ENCODE results near the gene VWA8.

The VWA8 gene

DNA sequence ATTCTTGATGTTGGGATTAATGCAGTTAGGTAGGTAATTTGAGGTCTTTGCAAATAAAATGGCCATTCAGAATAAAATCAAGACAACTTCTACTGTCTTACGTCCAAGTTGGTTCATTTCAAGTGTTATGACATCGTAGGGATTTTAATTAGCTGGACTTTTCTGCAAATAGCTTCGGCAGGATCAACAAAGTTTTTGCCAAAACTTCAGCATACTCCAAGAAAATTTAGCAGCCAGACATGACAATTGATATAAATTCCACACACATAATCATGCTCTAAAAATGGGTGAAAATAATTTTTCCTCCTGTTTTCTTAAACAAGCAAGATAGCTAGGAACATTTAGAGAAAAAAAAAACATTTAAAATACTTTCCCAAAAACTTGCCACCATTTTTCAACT lies 344.8 kb downstream of the VWA8 start:
- no peak overlapping the region for H3K4me3 ChIP-seq
- peaks cover 0 to 5% (median 1%) of the 10 kb centered on the region in 3 donors for H3K36me3 ChIP-seq
- no peak for DNase-seq
- intact Hi-C loops (cut with DNase I; ENCODE audit: low total_unique reads) = no loop called here
- no peak overlapping the region for H3K27ac ChIP-seq
- H3K9me3 ChIP-seq = no peaks in the 10 kb centered on the region
- H3K4me1 ChIP-seq = peaks cover 0 to 28% (median 6%) of the 10 kb centered on the region in 4 donors
- H3K27me3 ChIP-seq = no peaks in the 10 kb centered on the region
- TF ChIP-seq, protein P1, sequence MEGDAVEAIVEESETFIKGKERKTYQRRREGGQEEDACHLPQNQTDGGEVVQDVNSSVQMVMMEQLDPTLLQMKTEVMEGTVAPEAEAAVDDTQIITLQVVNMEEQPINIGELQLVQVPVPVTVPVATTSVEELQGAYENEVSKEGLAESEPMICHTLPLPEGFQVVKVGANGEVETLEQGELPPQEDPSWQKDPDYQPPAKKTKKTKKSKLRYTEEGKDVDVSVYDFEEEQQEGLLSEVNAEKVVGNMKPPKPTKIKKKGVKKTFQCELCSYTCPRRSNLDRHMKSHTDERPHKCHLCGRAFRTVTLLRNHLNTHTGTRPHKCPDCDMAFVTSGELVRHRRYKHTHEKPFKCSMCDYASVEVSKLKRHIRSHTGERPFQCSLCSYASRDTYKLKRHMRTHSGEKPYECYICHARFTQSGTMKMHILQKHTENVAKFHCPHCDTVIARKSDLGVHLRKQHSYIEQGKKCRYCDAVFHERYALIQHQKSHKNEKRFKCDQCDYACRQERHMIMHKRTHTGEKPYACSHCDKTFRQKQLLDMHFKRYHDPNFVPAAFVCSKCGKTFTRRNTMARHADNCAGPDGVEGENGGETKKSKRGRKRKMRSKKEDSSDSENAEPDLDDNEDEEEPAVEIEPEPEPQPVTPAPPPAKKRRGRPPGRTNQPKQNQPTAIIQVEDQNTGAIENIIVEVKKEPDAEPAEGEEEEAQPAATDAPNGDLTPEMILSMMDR (IDR thresholded peaks at IDR 0.05) = no peak

DNA sequence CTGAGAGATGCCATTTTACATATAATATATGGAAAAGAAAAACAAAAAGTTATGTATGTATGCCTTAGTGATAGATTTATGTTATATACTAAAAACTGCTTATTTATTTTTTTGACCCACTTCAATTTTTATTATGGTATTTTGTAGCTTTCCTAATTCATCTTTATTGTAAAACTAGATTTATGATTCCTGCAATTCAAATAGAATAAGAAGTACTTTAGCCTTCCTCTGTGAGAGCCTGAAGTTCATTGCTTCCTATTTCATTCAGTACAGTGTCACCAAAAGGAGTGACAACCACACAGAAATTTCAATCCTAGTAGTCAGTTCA lies 345.4 kb downstream of the VWA8 start:
- H3K27ac ChIP-seq = no peak overlapping the region

DNA sequence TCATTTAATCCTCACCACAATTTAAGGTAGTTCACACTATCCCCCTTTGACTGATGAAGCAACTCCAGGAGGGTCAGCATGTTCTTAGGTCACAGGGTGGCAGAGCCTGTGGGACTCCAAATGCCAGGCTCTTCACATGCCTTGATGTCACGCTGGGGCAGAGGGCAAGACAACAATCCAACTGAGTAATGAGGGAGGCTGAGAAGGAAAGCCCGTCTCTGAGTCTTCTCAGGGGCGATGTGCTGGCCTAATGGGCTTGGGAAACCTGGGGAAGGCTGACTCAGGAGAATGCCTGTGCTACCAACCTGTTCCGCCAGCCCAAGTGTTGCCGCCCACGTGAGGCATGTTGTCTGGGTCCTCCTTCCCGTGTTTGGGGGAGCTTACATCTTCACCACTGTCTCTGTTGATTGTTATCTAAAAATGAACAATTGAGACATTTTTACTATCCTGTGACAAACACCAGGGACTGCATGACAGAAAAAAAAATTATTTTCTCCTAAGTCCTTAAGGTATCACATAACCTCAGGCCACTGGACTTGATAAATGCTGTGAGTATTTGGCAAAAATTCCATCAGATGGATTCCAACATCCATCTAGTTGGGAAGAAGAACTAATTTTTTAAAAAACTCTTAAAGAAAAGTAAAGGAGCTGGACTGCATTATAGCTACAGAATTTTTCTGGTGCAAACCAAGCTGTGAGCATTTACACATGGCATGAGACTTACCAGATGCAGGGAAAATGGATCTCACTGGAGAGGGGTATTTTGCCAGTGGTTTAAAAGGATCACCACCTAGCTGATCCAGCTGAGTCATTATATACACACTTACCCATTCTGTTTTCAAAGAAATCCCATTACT lies 346.0 kb downstream of the VWA8 start:
- H3K4me1 ChIP-seq = peaks cover 0 to 27% (median 6%) of the 10 kb centered on the region in 4 donors
- no peaks in the 10 kb centered on the region for H3K27me3 ChIP-seq
- TF ChIP-seq, protein P1 (IDR thresholded peaks at IDR 0.05) = no peak
- H3K27ac ChIP-seq = no peak overlapping the region
- intact Hi-C loops (cut with DNase I; ENCODE audit: low total_unique reads) = no loop called here
- H3K9me3 ChIP-seq = no peaks in the 10 kb centered on the region
- DNase-seq = no peak
- no peak overlapping the region for H3K4me3 ChIP-seq
- peaks cover 12 to 14% (median 12%) of the 10 kb centered on the region in 3 donors for H3K36me3 ChIP-seq

More for the DNA sequence above, 345.4 kb downstream of the VWA8 start:
- H3K27me3 ChIP-seq = no peaks in the 10 kb centered on the region
- no peaks in the 10 kb centered on the region for H3K9me3 ChIP-seq
- intact Hi-C loops (cut with DNase I; ENCODE audit: low total_unique reads) = no loop called here
- TF ChIP-seq, protein P1 (IDR thresholded peaks at IDR 0.05) = no peak
- H3K4me1 ChIP-seq = peaks cover 0 to 27% (median 6%) of the 10 kb centered on the region in 4 donors
- DNase-seq = no peak
- H3K4me3 ChIP-seq = no peak overlapping the region
- peaks cover 6 to 8% (median 8%) of the 10 kb centered on the region in 3 donors for H3K36me3 ChIP-seq

DNA sequence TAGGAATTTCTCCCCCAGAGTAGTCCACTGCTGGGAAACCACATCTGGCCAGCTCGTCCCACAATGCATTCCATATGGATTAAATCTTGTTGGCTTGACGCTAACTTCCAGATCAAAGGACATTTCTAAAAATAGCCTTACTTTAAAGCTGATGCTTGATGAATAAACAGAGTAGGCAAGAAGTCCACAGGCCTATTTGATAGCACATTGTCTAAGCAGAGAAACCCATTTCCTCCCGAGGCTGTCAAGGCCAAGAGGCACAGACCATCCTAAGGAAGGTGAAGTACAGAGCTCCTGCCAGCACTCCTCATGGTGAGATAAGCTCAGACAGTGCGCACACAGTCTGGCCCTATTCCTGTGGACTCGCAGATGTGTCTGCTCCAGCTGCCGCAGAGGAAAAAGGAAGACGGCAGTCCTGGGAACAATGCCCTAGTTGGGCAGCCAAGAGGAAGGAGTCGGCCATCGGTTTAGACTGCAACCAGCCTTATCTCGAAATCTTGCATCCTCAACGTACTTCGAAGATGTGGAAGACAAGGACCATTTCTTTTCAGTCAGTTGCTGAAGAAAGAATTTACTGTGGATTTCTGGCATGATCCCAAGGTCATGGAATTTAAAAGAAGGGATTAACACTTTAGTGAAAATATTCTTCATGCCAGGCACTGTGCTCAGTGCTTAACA lies 346.8 kb downstream of the VWA8 start:
- peak; percentile 41 to 62 for DNase-seq
- no peaks in the 10 kb centered on the region for H3K27me3 ChIP-seq
- intact Hi-C loops (cut with DNase I; ENCODE audit: low total_unique reads) = no loop called here
- H3K9me3 ChIP-seq = no peaks in the 10 kb centered on the region
- H3K36me3 ChIP-seq = peaks cover 12 to 20% (median 14%) of the 10 kb centered on the region in 3 donors
- no peak overlapping the region for H3K27ac ChIP-seq
- H3K4me1 ChIP-seq = peaks cover 0 to 27% (median 6%) of the 10 kb centered on the region in 4 donors
- H3K4me3 ChIP-seq = no peak overlapping the region
- TF ChIP-seq, protein P1 (IDR thresholded peaks at IDR 0.05) = no peak

DNA sequence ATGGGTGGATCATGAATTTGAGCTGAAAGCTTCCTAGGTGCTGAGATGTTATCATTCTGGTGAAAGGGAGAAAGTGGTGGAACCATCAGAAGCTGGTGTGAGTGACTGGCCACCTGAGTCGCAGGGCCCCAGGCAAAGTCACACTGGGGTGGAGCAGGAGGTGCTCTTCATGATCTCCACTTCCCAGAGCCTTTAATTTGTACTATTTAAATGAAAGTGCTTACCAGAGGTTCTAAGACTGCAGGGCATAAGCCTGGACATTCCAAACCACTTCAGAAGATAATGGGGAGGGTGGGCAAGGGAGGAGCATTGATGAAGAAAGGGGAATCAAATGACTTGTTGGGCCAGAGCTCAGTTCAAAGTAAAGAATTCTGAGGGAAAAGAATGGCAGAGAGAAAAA lies 347.4 kb downstream of the VWA8 start:
- Histone ChIP-seq H3K27me3 (no peaks in the 10 kb centered on the region), H3K27ac (no peak overlapping the region), H3K4me1 (peaks cover 0 to 27% (median 6%) of the 10 kb centered on the region in 4 donors), H3K9me3 (no peaks in the 10 kb centered on the region), H3K36me3 (peaks cover 12 to 27% (median 20%) of the 10 kb centered on the region in 3 donors), H3K4me3 (no peak overlapping the region)
- intact Hi-C loops (cut with DNase I; ENCODE audit: low total_unique reads) = no loop called here
- DNase-seq = no peak
- TF ChIP-seq, protein P1 (IDR thresholded peaks at IDR 0.05) = no peak

Measured in tibial artery (tissue), 4 donors.